ENCODE data around the gene EXOC6B.
"Not testable (repeated sequence)": the region's sequence is repeated elsewhere in the genome, so short reads cannot be mapped to it uniquely, and the experiment has no call there.

Gene EXOC6B

DNA sequence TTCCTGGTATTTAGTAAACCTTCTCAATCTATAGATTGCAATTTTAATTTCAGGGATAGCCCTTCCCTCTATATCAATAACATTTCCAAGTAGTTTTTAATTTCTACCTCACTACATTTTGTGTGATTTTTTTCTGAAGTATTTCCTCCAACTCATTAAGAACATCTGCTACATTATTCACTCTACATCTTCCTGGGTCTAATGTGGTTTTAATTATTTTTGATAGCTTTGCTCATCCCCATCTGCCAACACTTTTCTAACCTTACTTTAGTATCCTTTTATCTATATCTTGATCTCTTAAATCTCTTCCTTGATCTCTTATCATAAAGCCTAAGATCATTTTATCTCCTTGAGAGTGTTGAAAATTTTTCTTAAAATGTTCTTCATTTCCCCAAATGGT, 399.8 kb downstream of the EXOC6B start:
- DNase-seq, result no peak

DNA sequence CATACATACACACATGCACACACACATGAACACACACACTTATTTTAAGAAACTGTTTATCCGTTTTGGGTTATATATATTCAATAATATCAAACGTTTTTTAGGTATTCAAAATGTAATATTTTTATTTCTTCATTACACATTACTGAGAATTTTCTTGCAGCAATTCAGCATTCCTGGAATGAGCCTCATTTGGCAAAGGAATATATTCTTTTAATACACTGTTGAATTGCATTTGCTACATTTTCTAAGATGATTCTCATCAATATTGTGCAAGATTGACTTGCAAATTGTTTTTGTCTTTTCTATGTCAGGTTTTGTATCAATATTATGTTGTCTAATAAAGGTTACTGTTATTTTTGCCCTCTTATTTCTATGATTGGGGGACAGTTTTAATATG, 402.1 kb downstream of the EXOC6B start:
- DNase-seq, result no peak

DNA sequence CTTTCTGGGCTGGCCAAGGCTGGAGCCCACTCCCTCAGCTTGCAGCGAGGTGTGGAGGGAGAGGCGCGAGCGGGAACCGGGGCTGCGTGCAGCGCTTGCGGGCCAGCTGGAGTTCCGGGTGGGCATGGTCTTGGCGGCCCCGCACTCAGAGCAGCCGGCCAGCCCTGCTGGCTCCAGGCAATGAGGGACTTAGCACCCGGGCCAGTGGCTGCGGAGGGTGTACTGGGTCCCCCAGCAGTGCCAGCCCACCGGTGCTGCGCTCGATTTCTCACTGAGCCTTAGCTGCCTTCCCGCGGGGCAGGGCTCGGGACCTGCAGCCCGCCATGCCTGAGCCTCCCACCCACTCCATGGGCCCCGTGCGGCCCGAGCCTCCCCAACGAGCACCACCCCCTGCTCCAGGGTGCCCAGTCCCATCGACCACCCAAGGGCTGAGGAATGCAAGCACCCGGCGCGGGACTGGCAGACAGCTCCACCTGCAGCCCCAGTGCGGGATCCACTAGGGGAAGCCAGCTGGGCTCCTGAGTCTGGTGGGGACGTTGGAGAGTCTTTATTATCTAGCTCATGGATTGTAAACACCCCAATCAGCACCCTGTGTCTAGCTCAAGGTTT, 404.0 kb downstream of the EXOC6B start:
- DNase-seq, result not testable (repeated sequence)

DNA sequence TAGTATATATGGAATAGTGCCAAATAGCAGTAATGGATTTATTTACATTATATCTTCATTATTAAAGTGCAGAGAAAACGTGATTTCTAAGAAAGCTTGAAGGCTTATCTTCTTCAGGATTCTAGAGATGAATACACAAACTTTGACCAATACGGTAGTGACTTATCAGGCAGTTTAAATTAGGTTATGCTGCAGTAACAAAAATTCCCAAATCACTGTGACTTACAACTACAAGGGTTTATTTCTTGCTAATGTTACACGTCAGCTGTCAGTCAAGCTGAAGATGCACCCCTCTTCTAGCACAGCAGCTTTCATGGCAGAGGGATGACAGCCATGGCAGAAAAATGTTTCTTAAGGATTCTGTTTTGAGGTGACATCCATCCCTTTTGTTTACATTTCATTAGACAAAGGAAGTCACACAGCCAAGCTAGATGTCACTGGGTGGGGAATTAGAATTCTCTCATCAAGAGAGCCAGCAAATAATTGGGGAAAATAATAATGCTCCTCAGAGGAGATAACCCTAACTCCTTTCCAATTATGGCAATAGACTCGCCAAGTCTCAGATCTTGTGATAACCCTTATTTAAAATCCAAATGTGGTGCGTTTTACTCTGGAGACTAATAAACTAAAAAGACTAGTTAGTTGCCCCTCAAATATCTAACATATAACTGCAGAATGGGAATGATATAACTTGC, 409.9 kb downstream of the EXOC6B start:
- no peak for DNase-seq

DNA sequence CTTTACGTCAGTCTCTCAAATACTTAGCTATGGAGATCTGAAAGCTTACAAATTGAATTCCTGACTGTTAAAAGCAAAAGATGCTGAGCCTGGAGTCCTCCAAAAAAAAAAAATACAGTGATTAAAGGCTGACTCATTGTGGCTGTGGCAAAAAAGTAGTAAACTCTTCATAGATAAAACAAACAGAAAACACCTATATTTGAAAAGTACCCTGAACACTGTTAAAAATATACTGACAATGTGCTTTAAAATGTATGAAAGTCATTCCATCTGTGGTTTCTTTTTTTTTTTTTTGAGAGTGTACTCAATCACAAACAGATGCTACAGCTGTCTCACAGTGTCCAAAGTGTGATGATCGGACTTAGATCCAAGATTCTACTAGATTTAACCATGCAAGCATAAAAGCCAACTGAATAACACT, 410.6 kb downstream of the EXOC6B start:
- no peak for DNase-seq

DNA sequence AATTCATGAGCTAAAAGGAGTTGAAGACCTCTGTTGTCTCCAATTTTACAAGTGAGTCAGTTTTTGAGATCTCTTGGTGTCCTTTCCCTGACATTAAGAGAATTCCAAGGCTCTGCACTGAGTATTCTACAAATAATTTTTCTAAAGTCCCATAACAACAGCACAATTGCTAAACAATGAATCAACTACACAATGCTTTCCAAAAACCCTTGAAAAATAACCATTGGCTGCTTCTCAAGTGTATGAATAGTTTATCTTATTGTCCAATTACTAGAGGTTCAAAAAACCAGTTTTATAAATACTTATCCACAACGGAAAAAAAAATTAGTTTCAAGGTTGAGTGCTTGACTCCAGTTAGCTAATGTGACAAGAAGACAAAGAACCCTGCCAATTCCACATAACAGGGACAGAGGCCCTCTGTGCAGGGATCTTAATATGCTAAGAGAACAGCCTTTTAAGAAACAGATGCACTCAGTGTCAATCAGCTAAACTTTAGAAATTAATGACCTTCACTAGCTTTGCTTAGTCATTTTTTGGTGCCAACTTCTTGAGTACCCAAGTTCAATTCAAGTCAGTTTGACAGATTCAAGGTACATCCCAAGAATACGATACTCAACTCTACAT, 411.6 kb downstream of the EXOC6B start:
- no peak for DNase-seq

DNA sequence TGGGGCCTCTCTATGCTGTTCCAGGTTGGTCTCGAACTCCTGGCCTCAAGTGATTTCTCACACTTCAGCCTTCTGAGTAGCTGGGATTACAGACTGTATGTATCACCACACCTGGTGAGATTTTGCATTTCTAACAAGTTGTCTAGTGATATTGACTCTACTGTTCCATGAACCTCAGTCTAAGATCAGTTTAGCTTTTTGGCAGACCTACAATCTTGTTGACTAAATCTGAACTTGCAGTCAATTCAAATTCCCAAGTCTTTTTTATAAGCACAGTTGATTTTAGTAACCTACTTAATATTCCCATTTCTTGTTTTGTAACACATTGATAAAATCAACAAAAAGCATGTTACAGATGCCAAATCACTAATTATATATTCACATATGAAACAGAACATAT, 412.1 kb downstream of the EXOC6B start:
- DNase-seq, result no peak

DNA sequence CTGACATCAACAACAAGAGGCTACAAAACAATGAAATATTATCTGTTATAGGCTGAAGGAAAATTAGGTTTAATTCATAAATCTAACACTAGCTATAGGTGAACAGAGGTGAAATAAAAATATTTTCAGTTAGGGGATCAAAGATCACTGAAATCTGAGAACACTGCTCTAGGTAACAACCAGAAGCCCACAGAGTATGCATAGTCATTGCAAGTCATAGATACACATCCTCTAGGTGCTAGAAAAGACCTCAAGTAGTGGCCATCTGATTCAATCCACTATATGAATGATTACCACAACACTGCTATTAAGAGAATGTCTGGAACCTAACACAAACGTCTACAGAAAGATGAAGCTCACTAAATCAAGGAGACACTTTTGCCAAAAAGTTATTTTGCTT, 413.6 kb downstream of the EXOC6B start:
- no peak for DNase-seq

DNA sequence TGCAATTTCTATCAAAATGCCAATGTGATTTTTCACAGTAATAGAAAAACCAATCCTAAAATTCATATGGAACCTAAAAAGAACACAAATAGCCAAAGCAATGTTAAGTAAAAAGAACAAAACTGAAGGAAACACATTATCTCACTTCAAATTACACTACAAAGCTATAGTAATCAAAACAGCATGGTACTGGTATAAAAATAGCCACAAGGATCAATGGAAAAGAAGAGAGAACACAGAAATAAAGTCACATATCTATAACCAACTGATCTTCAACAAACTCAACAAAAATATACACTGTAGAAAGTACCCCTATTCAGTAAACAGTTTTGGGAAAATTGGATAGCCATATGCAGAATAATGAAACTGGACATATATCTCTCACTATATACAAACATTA, 426.0 kb downstream of the EXOC6B start:
- no peak for DNase-seq

DNA sequence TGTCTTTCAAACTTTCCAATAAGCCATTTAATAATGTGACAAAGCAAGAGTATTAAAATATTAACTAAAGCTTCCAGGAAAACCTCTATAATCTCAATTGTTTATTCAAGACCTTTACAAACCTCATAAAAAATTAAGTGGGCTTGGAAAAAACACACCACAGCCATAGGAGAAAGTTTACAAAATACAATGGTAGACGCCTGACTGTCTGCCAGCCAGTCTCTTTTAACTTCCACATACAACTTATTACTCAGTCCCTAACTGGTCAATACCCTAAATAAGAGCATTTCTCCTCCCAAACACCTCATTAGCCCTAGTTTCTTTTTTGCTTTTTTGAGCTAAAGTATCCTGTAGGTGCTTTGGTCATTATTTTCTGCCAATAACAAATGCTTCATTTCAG, 430.7 kb downstream of the EXOC6B start:
- DNase-seq, result no peak

DNA sequence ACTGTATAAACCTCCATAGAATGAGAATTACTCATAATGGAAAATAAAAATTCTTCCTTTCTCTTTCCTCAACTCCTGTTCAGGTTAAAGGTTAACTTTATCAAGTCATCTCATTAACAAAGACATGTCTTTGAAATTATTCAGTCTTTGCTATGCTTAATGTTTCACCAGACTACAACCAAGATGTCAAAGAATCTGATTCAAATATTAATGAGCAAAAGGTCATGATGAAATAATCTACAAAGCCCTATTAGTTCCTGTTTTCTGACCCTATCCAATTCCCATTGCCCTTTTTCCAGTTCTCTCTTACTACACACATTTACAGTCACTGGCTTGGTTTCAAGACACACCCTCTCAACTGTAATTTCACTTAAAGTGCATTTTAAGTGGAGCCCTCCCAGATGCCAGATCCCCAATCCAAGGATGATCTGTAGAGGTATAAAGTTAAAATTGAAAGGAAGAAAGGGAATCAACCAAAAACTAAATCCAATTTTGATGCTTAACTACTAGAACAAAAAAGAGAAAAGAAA, 431.2 kb downstream of the EXOC6B start:
- DNase-seq, result no peak

DNA sequence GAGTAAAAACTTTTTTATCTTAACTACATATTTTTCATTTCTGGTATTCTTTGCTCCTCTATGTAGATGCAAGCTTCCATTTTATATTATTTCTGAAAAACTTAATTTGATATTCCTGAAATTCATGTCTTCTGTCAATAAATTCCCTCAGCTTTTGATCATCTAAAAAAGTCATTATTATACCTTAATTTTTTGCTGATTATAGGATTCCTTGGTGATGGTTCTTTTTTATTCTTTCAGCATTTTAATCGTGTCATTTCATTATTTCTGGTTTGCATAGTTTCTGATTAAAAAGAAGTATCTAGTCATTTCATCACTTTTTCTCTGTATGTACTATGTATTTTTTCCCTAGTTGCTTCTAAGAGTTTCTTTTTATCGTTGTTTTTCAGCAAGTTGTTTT, 436.4 kb downstream of the EXOC6B start:
- no peak for DNase-seq

DNA sequence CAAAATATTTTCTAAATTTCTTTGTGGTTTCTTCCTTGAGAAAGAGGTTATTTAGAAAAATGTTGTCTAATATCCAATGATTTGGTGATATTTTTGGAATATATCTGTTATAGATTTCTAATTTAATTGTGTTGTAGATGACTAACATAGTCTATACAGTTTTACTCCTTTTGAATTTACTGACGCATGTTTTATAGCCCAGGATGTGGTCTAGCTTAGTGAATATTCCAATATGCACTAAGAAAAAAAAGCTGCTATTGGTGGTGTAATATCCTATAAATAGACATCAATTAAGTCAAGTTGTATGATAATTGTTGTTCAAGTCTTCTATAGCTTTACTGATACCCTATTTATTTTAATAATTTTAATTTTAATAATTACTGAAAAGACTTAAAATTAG, 437.6 kb downstream of the EXOC6B start:
- no peak for DNase-seq

DNA sequence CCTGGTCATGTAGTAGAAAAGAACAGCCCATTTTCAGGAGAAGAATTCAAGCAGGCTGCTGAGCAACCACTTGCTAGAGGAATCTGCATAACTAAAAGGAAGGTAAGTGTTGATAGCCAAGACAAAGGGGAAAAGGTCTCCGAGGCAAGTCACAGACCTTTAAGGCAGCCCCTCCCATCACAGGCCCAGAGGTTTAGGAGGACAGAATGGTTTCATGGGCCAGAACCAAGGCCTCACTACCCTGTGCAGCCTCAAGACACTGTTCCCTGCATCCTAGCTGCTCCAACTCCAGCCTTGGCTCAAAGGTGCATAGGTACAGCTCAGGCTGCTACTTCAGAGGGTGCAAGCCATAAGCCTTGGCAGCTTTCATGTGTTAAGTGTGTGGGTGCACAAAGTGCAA, 439.5 kb downstream of the EXOC6B start:
- no peak for DNase-seq

DNA sequence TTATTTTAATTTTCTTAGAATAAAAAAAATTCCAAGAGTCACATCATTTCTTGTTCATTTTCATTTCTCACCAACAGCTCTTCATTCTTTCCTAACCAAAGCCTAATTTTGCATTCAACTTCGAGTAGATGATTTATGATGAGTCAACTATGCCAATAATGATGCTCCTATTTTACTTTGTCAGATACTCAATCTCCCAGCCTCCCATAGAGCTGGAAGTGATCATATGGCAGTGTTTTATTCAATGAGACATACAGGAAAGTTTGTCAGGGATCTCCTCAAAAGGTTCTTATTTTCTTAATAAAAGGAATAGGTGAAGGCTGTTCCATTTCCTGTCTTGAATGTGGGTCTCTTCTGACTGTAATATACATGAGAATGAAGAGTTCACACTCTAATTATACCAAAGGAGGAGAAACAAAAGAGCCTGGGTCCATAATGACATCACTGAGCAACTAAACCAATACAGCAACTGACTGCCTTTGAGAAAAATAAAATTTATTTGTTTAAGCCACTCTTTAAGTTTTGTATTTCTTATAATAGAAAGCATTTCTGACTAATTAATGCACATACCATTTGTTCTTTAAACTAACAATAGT, 447.0 kb downstream of the EXOC6B start:
- no peak for DNase-seq

DNA sequence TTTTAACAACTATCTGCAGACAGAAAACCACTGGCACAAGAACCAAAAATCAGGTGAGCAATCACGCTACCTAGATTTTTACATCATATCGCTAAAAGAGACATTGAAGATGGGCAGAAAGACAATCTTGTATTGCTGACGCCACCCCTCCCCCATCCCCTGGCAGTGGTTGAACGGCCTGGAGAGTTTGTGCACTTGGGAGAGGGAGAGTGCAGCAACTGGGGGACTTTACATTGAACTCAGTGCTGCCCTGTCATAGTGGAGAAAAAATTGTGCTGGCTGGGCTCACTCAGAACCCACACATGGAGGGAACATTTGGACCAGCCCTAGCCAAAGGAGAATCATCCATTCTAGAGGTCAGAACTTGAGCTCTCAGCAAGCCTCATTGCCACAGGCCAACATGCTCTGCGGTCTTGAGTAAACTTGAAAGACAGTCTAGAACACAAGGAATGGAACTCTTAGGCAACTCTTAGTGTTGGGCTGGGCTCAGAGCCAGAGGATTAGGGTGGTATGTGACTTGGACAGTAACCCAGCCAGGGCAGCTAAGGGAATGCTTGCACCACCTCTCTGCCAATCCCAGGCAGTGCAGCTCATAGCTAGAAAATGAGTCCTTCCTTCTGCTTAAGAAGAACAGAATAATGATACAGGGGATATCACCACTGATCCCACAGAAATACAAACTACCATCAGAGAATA, 458.2 kb downstream of the EXOC6B start:
- no peak for DNase-seq

DNA sequence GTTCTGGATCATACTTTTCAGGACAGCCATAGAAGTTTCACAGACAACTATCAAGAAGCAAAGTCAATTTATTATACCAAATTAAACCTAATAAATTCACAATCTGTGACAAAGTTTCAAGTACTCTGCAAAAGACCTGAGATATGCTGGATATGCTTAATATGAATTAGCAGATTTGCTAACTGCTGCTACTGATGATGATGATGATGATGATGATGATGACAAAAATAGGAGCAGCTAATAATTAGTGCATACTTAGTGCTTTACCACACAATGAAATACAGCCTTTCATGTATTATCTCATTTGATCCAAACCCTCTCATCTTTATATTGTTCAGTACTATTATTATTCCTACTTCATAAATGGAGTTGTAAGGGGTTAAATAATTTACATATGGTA, 462.4 kb downstream of the EXOC6B start:
- DNase-seq, result no peak

DNA sequence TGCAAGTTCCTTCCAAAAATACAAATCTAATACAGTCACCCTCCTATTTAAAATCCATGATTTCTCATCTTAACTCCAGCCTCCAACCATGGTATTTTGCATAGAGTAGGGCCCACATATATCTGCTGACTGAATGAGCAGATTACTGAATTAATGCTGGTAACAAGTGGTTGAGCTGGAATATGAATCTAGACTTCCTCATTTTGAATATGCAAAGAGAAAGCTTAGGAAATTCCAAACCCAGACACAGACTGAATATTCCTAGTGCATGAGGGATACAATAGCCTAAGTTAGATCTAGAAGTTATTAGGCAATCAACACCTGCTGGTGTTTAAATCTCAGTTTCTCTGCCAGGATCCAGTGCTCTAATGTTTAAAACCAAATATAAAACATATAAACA, 463.1 kb downstream of the EXOC6B start:
- DNase-seq, result no peak

DNA sequence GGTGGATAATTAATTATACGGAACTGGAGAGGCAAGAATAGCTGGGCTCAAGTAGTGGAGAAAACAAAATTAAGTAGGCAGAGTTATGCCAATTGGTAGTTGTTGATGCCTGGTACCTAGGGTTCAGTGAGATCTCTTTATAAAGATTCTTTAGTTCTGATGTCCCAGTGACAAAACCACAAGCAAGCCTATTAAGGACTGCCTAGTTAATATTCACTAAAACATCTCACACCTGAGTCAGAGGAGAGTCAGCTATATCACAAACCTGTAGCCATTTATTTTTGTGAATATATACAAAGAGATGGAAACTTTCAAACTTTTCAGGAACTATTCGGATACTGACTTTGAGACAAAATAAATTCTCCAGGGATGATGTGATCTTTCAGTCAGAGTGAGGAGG, 464.3 kb downstream of the EXOC6B start:
- DNase-seq, result no peak

DNA sequence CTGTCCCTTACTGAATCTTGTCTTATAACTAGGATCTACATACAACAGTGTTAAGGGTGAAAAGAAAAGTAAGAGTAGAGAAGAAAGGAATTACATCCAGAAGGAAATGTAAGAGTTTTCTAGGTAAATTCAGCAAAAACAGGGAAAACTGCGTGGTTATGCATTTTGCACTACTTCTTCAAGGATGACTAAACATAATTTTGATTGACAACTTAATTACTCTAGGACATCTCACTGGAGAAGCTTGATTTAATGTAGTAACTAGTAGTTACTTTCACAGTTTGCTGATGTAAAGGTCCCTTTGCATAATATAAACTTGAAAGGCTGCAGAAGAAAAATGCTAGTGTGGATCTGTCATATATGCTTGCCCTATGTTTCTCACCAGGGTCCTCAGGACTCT, 464.8 kb downstream of the EXOC6B start:
- no peak for DNase-seq

DNA sequence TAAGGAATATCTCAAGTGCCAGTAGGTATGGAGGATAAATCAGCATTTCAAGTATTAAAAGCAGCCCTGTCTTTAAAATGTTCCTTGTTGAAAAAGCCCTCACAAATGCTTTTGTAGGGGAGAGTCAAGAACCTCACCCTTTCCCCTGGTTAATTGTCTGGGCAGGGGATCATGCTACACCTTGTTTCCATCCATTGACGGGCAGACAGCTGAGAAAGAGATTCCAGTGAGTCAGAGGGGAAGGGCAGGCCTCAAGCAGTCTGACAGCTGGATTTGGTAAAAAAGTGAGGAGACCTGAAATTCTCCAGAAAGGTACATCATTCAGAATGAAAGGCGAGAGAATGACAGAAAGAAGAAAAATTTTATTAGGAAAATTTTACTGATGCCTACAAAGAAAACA, 475.0 kb downstream of the EXOC6B start:
- no peak for DNase-seq

DNA sequence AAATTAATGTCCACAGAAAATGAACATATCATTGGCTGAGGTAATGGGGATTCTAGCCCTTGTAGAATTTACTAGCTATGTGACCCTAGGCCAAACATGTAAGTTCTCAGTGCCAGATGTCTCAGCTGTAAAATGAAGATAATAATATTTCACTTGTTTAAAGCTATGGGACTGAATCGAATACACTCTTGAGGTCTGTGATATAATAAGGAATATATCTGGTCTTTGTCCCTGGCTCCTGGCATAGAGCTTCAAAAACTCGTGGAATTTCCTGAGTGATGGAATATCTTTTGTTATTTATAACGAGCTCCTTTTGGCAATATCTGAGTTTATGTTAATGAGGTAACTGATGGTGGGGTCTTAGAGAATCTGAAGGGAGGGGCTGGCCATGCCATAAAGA, 476.8 kb downstream of the EXOC6B start:
- no peak for DNase-seq

DNA sequence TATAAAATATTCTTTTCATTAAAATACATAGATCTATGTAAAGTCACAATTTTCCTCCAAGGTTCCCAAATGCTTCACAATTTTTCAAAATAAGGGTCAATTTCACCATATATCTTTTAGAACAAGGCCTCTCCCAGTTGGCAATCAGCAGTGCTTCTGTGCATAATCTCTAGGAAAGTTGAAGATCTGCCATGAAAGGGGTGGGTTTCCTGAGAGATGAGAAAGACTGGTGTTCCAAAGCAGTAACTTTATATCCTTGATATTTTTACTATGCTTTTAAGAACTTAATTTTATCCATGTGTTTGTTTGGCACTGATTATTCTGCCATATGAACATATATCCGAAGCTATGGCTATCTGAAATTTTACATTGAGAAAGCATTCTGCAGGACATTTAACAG, 478.8 kb downstream of the EXOC6B start:
- no peak for DNase-seq
